ENCODE data around the gene PTPRM. TPM values are rescaled to one million over a fixed set of nuclear protein-coding genes. Genes with fewer than 3 reads are reported as not detected.

Gene PTPRM
- total and polyA plus RNA-seq, 2 of the 8 experiments (the other 6 are each of a cell fraction or from before 2014, with no cell fraction given) = 4.1 to 7.0 TPM

DNA sequence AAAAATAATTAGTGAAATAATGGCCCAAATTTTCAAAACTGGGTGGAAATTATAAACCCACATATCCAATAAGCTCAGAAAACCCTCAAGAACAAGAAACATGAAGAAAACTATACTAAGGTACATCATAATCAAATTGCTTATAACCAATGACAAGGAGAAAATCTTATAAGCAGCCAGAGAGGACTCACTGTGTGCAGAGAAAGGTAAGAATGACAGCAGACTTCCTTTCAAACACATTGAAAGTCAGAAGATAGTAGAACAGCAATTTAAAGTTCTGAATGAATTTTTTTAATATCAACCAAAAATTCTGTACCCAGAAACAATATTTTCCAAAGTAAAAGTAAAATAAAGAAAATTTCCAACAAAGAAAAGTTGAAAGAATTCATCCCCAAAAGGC is 844.4 kb downstream of the PTPRM start:
- Histone ChIP-seq H3K27me3 (replicated peaks in 1 of 4; ENCODE audit: control insufficient read depth in 3 of 4, extremely low read depth in 1 of 4, insufficient read depth in 3 of 4, low read length in 3 of 4) (no peaks in the 10 kb centered on the region), H2BK5ac (ENCODE audit: low read depth, low read length) (no peak overlapping the region), H3K9me3 (ENCODE audit: insufficient read depth in 2 of 2, low read depth in 1 of 2, low read length in 1 of 2) (peaks cover 5 to 13% of the 10 kb centered on the region in 2 experiments; a peak in 3 of 4 replicates), H3K4me2 (ENCODE audit: insufficient read depth in 1 of 2, low read depth in 2 of 2, low read length in 2 of 2) (no peak overlapping the region), H4K8ac (ENCODE audit: extremely low read depth, insufficient read depth, low read length) (no peak overlapping the region), H3K4me1 (replicated peaks in 1 of 4; ENCODE audit: control insufficient read depth in 3 of 4, insufficient read depth in 4 of 4, low read length in 3 of 4) (no peaks in the 10 kb centered on the region), H3K4ac (replicated peaks; ENCODE audit: insufficient read length, low read depth, low read length) (no peak overlapping the region), H2AFZ (ENCODE audit: low read length) (no peak overlapping the region), H3K14ac (ENCODE audit: insufficient read length) (no peak overlapping the region), H2BK120ac (replicated peaks; ENCODE audit: low read depth, low read length) (no peak overlapping the region), H3K79me2 (ENCODE audit: control insufficient read depth in 1 of 2, insufficient read depth in 2 of 2, low read length in 2 of 2) (no peaks in the 10 kb centered on the region), H3K36me3 (ENCODE audit: control insufficient read depth in 2 of 4, insufficient read depth in 4 of 4, low read length in 3 of 4) (no peaks in the 10 kb centered on the region), H2AK5ac (ENCODE audit: low read depth, low read length) (no peak overlapping the region), H4K5ac (ENCODE audit: insufficient read length, low read depth, low read length) (no peak overlapping the region), H3K56ac (replicated peaks; ENCODE audit: insufficient read length, low read depth, low read length) (no peak overlapping the region), H4K91ac (replicated peaks; ENCODE audit: insufficient read length, low read length) (no peak overlapping the region), H3K27ac (ENCODE audit: low read depth, low read length) (no peak overlapping the region), H3K23ac (ENCODE audit: insufficient read length) (no peak overlapping the region), H2BK20ac (ENCODE audit: low read length) (no peak overlapping the region), H3K79me1 (ENCODE audit: low read depth, low read length) (no peaks in the 10 kb centered on the region; the same call in 1 of the 2 replicates), H2BK15ac (ENCODE audit: low read length) (no peak overlapping the region), H2BK12ac (ENCODE audit: low read depth, low read length) (no peak overlapping the region), H3K4me3 (ENCODE audit: extremely low read depth in 1 of 4, insufficient read depth in 2 of 4, low read depth in 3 of 4, low read length in 4 of 4) (no peak overlapping the region), H4K20me1 (replicated peaks in 1 of 2; ENCODE audit: control insufficient read depth in 1 of 2, insufficient read depth in 2 of 2, low read length in 2 of 2) (no peaks in the 10 kb centered on the region), H3K18ac (ENCODE audit: extremely low read depth, low read length) (no peak overlapping the region), H3K23me2 (ENCODE audit: low read depth, low read length) (no peaks in the 10 kb centered on the region), H3K9ac (replicated peaks in 1 of 4; ENCODE audit: extremely low read depth in 1 of 4, low read depth in 3 of 4, low read length in 3 of 4) (no peak overlapping the region)
- FAIRE-seq = no peak
- TF ChIP-seq CREB1 (IDR thresholded peaks at IDR 0.05) (no peak), SIX5 (IDR thresholded peaks at IDR 0.05; ENCODE audit: low read depth, low read length) (no peak), RBBP5 (IDR thresholded peaks at IDR 0.05; ENCODE audit: borderline replicate concordance, low read depth, low read length) (no peak), TBP (IDR thresholded peaks at IDR 0.05; ENCODE audit: low read depth, low read length) (no peak), CEBPB (IDR thresholded peaks at IDR 0.05; ENCODE audit: low read depth, low read length) (no peak), ATF3 (IDR thresholded peaks at IDR 0.05; ENCODE audit: insufficient read depth, low read depth, low read length) (no peak)
- TF ChIP-seq, protein P1, sequence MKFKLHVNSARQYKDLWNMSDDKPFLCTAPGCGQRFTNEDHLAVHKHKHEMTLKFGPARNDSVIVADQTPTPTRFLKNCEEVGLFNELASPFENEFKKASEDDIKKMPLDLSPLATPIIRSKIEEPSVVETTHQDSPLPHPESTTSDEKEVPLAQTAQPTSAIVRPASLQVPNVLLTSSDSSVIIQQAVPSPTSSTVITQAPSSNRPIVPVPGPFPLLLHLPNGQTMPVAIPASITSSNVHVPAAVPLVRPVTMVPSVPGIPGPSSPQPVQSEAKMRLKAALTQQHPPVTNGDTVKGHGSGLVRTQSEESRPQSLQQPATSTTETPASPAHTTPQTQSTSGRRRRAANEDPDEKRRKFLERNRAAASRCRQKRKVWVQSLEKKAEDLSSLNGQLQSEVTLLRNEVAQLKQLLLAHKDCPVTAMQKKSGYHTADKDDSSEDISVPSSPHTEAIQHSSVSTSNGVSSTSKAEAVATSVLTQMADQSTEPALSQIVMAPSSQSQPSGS (IDR thresholded peaks at IDR 0.05; ENCODE audit: low read length) = no peak
- no peak for DNase-seq (ENCODE audit: low read depth in 1 of 2, low spot score in 2 of 2)
- ChIA-PET POLR2A (ENCODE audit: partially characterized antibody) (no interaction called here), CTCF (ENCODE audit: partially characterized antibody) (interaction anchor here (1.2 kb wide), 1 partner anchor 15 kb away, joined by 3 read pairs; no protein-coding TSS in a partner anchor)
